Measurements from ENCODE around the gene LRRC74B. TPM values are rescaled to one million over a fixed set of nuclear protein-coding genes. Genes with fewer than 3 reads are reported as not detected.

Gene LRRC74B
- total RNA-seq, 5 donors from 2014 or later (not counting 1 experiment from before 2014, with no cell fraction given): 0.16 to 0.25 TPM; not detected in 3

- ChIA-PET POLR2A (no interaction called here), CTCF (no interaction called here)
- Histone ChIP-seq H3K27me3 (replicated peaks in 1 of 2; ENCODE audit: control insufficient read depth in 2 of 2, extremely low read depth in 1 of 2, insufficient read depth in 2 of 2, low read length in 1 of 2) (peaks cover 0 to 27% of the 10 kb centered on the region in 2 experiments), H3K9me3 (no peaks in the 10 kb centered on the region), H3K4me1 (ENCODE audit: control insufficient read depth in 1 of 2, extremely low read depth in 1 of 2, insufficient read depth in 2 of 2, low read length in 2 of 2) (no peaks in the 10 kb centered on the region), H3K4me3 (ENCODE audit: control insufficient read depth in 1 of 2, extremely low read depth in 1 of 2, low read length in 1 of 2) (no peak overlapping the region), H3K27ac (ENCODE audit: low read length) (no peak overlapping the region), H3K36me3 (ENCODE audit: control insufficient read depth in 2 of 2, extremely low read depth in 1 of 2, insufficient read depth in 1 of 2, low read length in 1 of 2) (no peaks in the 10 kb centered on the region)
- no peak for ATAC-seq (replicated peaks in 1 of 4)
- H3K36me3 Mint-ChIP-seq: no peaks in the 10 kb centered on the region
- peaks cover 0 to 6% of the 10 kb centered on the region in 2 donors for H3K27me3 Mint-ChIP-seq
- no peak overlapping the region for H3K4me3 Mint-ChIP-seq
- H3K4me1 Mint-ChIP-seq: no peaks in the 10 kb centered on the region
- no peaks in the 10 kb centered on the region for H3K9me3 Mint-ChIP-seq
- no peak for DNase-seq
- no peak overlapping the region for H3K27ac Mint-ChIP-seq
- WGBS (ENCODE audit: insufficient coverage): 82% methylated on average over 6 of the region's 7 CpGs
These were observed 28.5 kb downstream of the LRRC74B start for GRCh38 chr22:21074102-21074715.

DNA sequence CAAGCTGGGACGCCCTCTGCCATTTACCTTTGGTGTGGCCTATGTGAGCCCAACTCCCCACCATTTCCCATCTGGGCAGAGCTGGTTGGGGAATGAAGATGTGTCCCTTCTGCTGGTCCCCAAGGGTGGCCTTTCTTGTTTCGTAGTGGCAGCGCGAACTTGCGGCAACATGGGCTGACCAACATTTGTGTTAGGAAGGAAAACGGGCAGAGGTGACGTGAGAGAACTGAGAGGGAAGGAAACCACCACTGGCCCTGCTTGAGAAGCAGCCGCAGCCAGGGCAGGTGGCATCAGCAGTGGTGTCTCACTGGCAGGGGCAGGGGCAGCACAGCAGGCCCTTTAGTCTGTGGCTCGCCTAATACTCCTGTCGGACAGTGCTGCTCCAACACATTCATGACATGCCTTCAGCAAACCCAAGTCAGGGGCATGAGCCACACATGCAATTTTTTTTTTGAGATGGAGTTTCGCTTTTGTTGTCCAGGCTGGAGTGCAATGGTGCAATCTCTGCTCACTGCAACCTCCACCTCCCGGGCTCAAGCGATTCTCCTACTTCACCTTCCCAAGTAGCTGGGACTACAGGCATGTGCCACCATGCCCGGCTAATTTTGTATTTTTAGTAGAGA lies 29.9 kb downstream of the LRRC74B start:
- ChIA-PET CTCF (no interaction called here), POLR2A (no interaction called here)
- no peak overlapping the region for H3K4me3 ChIP-seq (ENCODE audit: control insufficient read depth in 1 of 2, extremely low read depth in 1 of 2, low read length in 1 of 2)
- no peaks in the 10 kb centered on the region for H3K9me3 ChIP-seq
- no peaks in the 10 kb centered on the region for H3K4me1 ChIP-seq (ENCODE audit: control insufficient read depth in 1 of 2, extremely low read depth in 1 of 2, insufficient read depth in 2 of 2, low read length in 2 of 2)
- no peak overlapping the region for H3K4me3 Mint-ChIP-seq
- peaks cover 0 to 6% of the 10 kb centered on the region in 2 donors for H3K27me3 Mint-ChIP-seq
- H3K36me3 ChIP-seq (ENCODE audit: control insufficient read depth in 2 of 2, extremely low read depth in 1 of 2, insufficient read depth in 1 of 2, low read length in 1 of 2): no peaks in the 10 kb centered on the region
- DNase-seq (no peak), ATAC-seq (replicated peaks in 1 of 4) (no peak)
- no peak overlapping the region for H3K27ac ChIP-seq (ENCODE audit: low read length)
- H3K36me3 Mint-ChIP-seq: no peaks in the 10 kb centered on the region
- H3K27me3 ChIP-seq (replicated peaks in 1 of 2; ENCODE audit: control insufficient read depth in 2 of 2, extremely low read depth in 1 of 2, insufficient read depth in 2 of 2, low read length in 1 of 2): peaks cover 0 to 30% of the 10 kb centered on the region in 2 experiments
- H3K9me3 Mint-ChIP-seq: no peaks in the 10 kb centered on the region
- WGBS (ENCODE audit: insufficient coverage): 79% methylated on average over 9 of the region's 14 CpGs
- no peak overlapping the region for H3K27ac Mint-ChIP-seq
- H3K4me1 Mint-ChIP-seq: no peaks in the 10 kb centered on the region

DNA sequence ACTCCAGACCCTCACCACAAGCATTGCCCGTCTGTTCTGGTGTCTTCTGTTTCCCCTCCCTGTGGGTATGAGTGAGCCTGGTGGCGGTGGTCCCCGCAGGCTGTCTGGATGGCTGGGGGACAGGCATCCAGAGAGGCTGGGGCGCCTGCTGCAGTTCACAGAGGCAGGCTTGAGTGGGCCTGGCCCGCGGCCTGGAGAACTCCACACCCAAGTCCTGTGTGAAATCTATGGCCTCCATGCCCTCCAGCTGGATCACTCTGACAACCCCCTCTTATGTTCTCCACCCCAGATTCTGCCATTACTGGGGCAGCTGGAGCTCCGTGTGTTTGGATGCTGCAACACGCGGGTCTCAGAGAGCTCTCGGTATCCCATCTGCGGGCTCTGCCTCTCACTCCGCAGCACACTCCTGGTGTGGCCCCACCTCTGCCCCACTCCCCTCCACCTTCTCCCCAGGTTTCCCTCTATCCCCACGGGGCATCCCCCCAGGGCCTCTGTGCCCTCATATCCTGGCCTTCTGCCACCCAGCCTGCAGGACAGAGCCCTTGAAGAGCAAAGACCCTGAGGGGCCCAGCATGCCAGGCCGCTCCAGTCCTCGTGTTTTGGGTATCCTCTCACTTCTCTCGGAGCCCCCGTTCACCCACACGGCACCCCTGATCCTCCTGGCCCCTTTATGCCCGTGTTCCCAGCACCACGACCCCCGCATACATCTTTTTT lies 31.3 kb downstream of the LRRC74B start:
- H3K4me3 Mint-ChIP-seq: no peak overlapping the region
- no peak overlapping the region for H3K27ac ChIP-seq (ENCODE audit: low read length)
- no peaks in the 10 kb centered on the region for H3K36me3 ChIP-seq (ENCODE audit: control insufficient read depth in 2 of 2, extremely low read depth in 1 of 2, insufficient read depth in 1 of 2, low read length in 1 of 2)
- 87% methylated on average over 7 of the region's 21 CpGs for WGBS (ENCODE audit: insufficient coverage)
- no peaks in the 10 kb centered on the region for H3K9me3 Mint-ChIP-seq
- H3K27me3 ChIP-seq (replicated peaks in 1 of 2; ENCODE audit: control insufficient read depth in 2 of 2, extremely low read depth in 1 of 2, insufficient read depth in 2 of 2, low read length in 1 of 2): peaks cover 0 to 27% of the 10 kb centered on the region in 2 experiments
- H3K27me3 Mint-ChIP-seq: peaks cover 0 to 6% of the 10 kb centered on the region in 2 donors
- no peak overlapping the region for H3K4me3 ChIP-seq (ENCODE audit: control insufficient read depth in 1 of 2, extremely low read depth in 1 of 2, low read length in 1 of 2)
- DNase-seq: no peak
- no peaks in the 10 kb centered on the region for H3K9me3 ChIP-seq
- H3K4me1 Mint-ChIP-seq: no peaks in the 10 kb centered on the region
- ATAC-seq (replicated peaks in 1 of 4): no peak
- POLR2A ChIA-PET: no interaction called here
- no peaks in the 10 kb centered on the region for H3K36me3 Mint-ChIP-seq
- CTCF ChIA-PET: no interaction called here
- H3K4me1 ChIP-seq (ENCODE audit: control insufficient read depth in 1 of 2, extremely low read depth in 1 of 2, insufficient read depth in 2 of 2, low read length in 2 of 2): no peaks in the 10 kb centered on the region
- no peak overlapping the region for H3K27ac Mint-ChIP-seq

DNA sequence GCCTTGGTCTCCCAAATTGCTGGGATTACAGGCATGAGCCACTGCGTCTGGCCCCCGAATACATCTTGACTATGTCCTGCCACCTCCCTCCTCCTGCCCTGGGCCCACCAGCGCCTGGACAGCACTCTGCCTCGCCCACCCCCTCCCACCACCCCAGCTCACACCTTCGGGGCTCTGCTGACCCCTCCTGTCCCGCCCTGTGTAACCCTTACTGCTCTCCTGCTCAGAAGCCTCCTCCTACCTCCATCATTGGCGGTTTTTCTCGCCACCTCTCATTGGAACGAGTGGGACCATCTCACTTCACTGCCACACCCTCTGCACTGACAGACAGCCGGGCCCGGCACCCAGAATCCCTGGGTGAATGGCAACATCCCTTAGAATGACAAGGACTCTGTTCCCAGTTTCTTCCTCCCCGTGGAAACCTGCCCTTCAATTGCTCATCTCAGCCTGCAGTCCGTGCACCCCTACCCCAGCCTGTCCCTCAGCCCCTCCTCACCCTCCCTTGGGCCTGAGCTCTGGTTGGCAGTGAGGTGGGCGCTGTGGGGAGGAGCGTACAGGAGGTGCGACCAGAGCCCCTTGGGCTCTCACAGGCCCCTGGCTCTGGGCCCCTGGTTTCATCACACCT lies 32.2 kb downstream of the LRRC74B start:
- H3K36me3 ChIP-seq (ENCODE audit: control insufficient read depth in 2 of 2, extremely low read depth in 1 of 2, insufficient read depth in 1 of 2, low read length in 1 of 2): no peaks in the 10 kb centered on the region
- DNase-seq (no peak), ATAC-seq (replicated peaks in 1 of 4) (no peak)
- POLR2A ChIA-PET: no interaction called here
- peaks cover 0 to 24% of the 10 kb centered on the region in 2 experiments for H3K27me3 ChIP-seq (replicated peaks in 1 of 2; ENCODE audit: control insufficient read depth in 2 of 2, extremely low read depth in 1 of 2, insufficient read depth in 2 of 2, low read length in 1 of 2)
- no peaks in the 10 kb centered on the region for H3K9me3 Mint-ChIP-seq
- CTCF ChIA-PET: no interaction called here
- H3K4me3 ChIP-seq (ENCODE audit: control insufficient read depth in 1 of 2, extremely low read depth in 1 of 2, low read length in 1 of 2): no peak overlapping the region
- WGBS (ENCODE audit: insufficient coverage): 75% methylated on average over 15 of the region's 16 CpGs
- no peaks in the 10 kb centered on the region for H3K4me1 ChIP-seq (ENCODE audit: control insufficient read depth in 1 of 2, extremely low read depth in 1 of 2, insufficient read depth in 2 of 2, low read length in 2 of 2)
- H3K27ac ChIP-seq (ENCODE audit: low read length): no peak overlapping the region
- H3K36me3 Mint-ChIP-seq: no peaks in the 10 kb centered on the region
- no peak overlapping the region for H3K4me3 Mint-ChIP-seq
- H3K9me3 ChIP-seq: no peaks in the 10 kb centered on the region
- no peak overlapping the region for H3K27ac Mint-ChIP-seq
- peaks cover 0 to 6% of the 10 kb centered on the region in 2 donors for H3K27me3 Mint-ChIP-seq
- no peaks in the 10 kb centered on the region for H3K4me1 Mint-ChIP-seq

DNA sequence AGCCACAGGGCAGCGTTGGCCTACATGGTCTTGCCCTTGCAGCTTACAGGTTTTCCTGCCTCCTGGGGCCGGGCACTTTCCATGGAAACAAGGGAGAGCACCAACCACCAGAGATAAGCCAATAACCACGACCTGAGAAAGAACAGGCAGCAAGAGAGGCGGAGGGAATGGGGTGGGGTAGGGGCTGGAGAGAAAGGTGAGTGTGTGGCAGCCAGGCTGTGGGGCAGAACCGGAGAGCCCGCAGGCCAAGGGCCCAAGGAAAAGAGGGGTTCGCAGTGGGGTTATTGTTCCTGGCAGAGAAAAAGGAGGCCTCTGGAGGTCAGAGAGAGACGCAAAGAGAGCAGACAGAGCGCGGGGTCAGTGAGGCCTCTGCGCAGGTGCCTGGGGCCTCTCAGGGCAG lies 33.2 kb downstream of the LRRC74B start:
- H3K27me3 Mint-ChIP-seq: peaks cover 0 to 6% of the 10 kb centered on the region in 2 donors
- Histone ChIP-seq H3K4me3 (ENCODE audit: control insufficient read depth in 1 of 2, extremely low read depth in 1 of 2, low read length in 1 of 2) (no peak overlapping the region), H3K36me3 (ENCODE audit: control insufficient read depth in 2 of 2, extremely low read depth in 1 of 2, insufficient read depth in 1 of 2, low read length in 1 of 2) (no peaks in the 10 kb centered on the region), H3K9me3 (no peaks in the 10 kb centered on the region), H3K27ac (ENCODE audit: low read length) (no peak overlapping the region), H3K27me3 (replicated peaks in 1 of 2; ENCODE audit: control insufficient read depth in 2 of 2, extremely low read depth in 1 of 2, insufficient read depth in 2 of 2, low read length in 1 of 2) (peaks cover 0 to 24% of the 10 kb centered on the region in 2 experiments), H3K4me1 (ENCODE audit: control insufficient read depth in 1 of 2, extremely low read depth in 1 of 2, insufficient read depth in 2 of 2, low read length in 2 of 2) (no peaks in the 10 kb centered on the region)
- no peaks in the 10 kb centered on the region for H3K36me3 Mint-ChIP-seq
- H3K27ac Mint-ChIP-seq: no peak overlapping the region
- ATAC-seq (replicated peaks in 1 of 4): no peak
- ChIA-PET POLR2A (no interaction called here), CTCF (no interaction called here)
- 83% methylated on average over 11 of the region's 11 CpGs for WGBS (ENCODE audit: insufficient coverage)
- DNase-seq: no peak
- H3K4me3 Mint-ChIP-seq: no peak overlapping the region
- no peaks in the 10 kb centered on the region for H3K4me1 Mint-ChIP-seq
- H3K9me3 Mint-ChIP-seq: no peaks in the 10 kb centered on the region

- no peaks in the 10 kb centered on the region for H3K4me1 ChIP-seq (ENCODE audit: control insufficient read depth in 1 of 2, extremely low read depth in 1 of 2, insufficient read depth in 2 of 2, low read length in 2 of 2)
- H3K9me3 Mint-ChIP-seq: no peaks in the 10 kb centered on the region
- peaks cover 0 to 6% of the 10 kb centered on the region in 2 donors for H3K27me3 Mint-ChIP-seq
- no peak for DNase-seq
- ChIA-PET POLR2A (no interaction called here), CTCF (no interaction called here)
- H3K27ac ChIP-seq (ENCODE audit: low read length): no peak overlapping the region
- H3K27me3 ChIP-seq (replicated peaks in 1 of 2; ENCODE audit: control insufficient read depth in 2 of 2, extremely low read depth in 1 of 2, insufficient read depth in 2 of 2, low read length in 1 of 2): peaks cover 0 to 24% of the 10 kb centered on the region in 2 experiments
- H3K36me3 ChIP-seq (ENCODE audit: control insufficient read depth in 2 of 2, extremely low read depth in 1 of 2, insufficient read depth in 1 of 2, low read length in 1 of 2): no peaks in the 10 kb centered on the region
- no peaks in the 10 kb centered on the region for H3K36me3 Mint-ChIP-seq
- no peaks in the 10 kb centered on the region for H3K4me1 Mint-ChIP-seq
- WGBS (ENCODE audit: insufficient coverage): 100% methylated on average over 1 of the region's 5 CpGs
- H3K9me3 ChIP-seq: no peaks in the 10 kb centered on the region
- no peak for ATAC-seq (replicated peaks in 1 of 4)
- H3K27ac Mint-ChIP-seq: no peak overlapping the region
- H3K4me3 ChIP-seq (ENCODE audit: control insufficient read depth in 1 of 2, extremely low read depth in 1 of 2, low read length in 1 of 2): no peak overlapping the region
- H3K4me3 Mint-ChIP-seq: no peak overlapping the region
These were observed 33.7 kb downstream of the LRRC74B start for GRCh38 chr22:21079493-21079892.
